ENCODE data around the gene PSMD13.
A peak's percentile ranks its signal among the peaks of the same experiment; 100 is the strongest.
"Not testable (repeated sequence)": the region's sequence is repeated elsewhere in the genome, so short reads cannot be mapped to it uniquely, and the experiment has no call there.

PSMD13 gene

GRCh38 chr11:236774-237767, at the start of gene PSMD13:
Gene PSMD13 (plus strand): TSS chr11:236976. CDS start chr11:237050, 74 bp downstream.
- peak; percentile 74 for TF ChIP-seq POLR2A (IDR thresholded peaks at IDR 0.05; ENCODE audit: low read depth, low read length)
- no peak for FAIRE-seq

GRCh38 chr11:189200-189783, 47.5 kb upstream of the PSMD13 start:
- not testable (repeated sequence) for DNase-seq (ENCODE audit: insufficient read length, low spot score); FAIRE-seq

More at GRCh38 chr11:236774-237767, at the start of gene PSMD13:
- peak; percentile 96 for DNase-seq (ENCODE audit: insufficient read length, low spot score)

- not testable (repeated sequence) for DNase-seq (ENCODE audit: insufficient read length, low spot score); FAIRE-seq
These were observed 46.9 kb upstream of the PSMD13 start for GRCh38 chr11:189843-190311.

GRCh38 chr11:190546-190945, 46.2 kb upstream of the PSMD13 start:
- not testable (repeated sequence) for FAIRE-seq

GRCh38 chr11:191490-192478, 45.0 kb upstream of the PSMD13 start:
- FAIRE-seq, result peak; percentile 20
- DNase-seq (ENCODE audit: insufficient read length, low spot score), result not testable (repeated sequence)

More at GRCh38 chr11:190546-190945, 46.2 kb upstream of the PSMD13 start:
- not testable (repeated sequence) for DNase-seq (ENCODE audit: insufficient read length, low spot score)

GRCh38 chr11:192674-193128, 44.1 kb upstream of the PSMD13 start, which contains the start of gene SCGB1C1:
Gene SCGB1C1 (plus strand): TSS chr11:193078. CDS start chr11:193100, 22 bp downstream.
- not testable (repeated sequence) for FAIRE-seq; DNase-seq (ENCODE audit: insufficient read length, low spot score)

GRCh38 chr11:193481-193880, 43.3 kb upstream of the PSMD13 start:
- DNase-seq (ENCODE audit: insufficient read length, low spot score); FAIRE-seq: not testable (repeated sequence)

- FAIRE-seq (no peak), DNase-seq (ENCODE audit: insufficient read length, low spot score) (no peak)
- no peak for TF ChIP-seq POLR2A (IDR thresholded peaks at IDR 0.05; ENCODE audit: low read depth, low read length)
These were observed 39.7 kb upstream of the PSMD13 start for GRCh38 chr11:196786-197731.

GRCh38 chr11:197741-198235, 39.0 kb upstream of the PSMD13 start:
- DNase-seq (ENCODE audit: insufficient read length, low spot score) (no peak), FAIRE-seq (no peak)
- TF ChIP-seq POLR2A (IDR thresholded peaks at IDR 0.05; ENCODE audit: low read depth, low read length), result no peak

GRCh38 chr11:198236-198806, 38.5 kb upstream of the PSMD13 start:
- FAIRE-seq (no peak), DNase-seq (ENCODE audit: insufficient read length, low spot score) (no peak)
- TF ChIP-seq POLR2A (IDR thresholded peaks at IDR 0.05; ENCODE audit: low read depth, low read length), result no peak

- FAIRE-seq (no peak), DNase-seq (ENCODE audit: insufficient read length, low spot score) (no peak)
- 0 out of 2 replicates have a peak, but pooled peaks have one; percentile 6 for TF ChIP-seq POLR2A (IDR thresholded peaks at IDR 0.05; ENCODE audit: low read depth, low read length)
These were observed 37.7 kb upstream of the PSMD13 start for GRCh38 chr11:199004-199581.

GRCh38 chr11:199782-200181, 37.0 kb upstream of the PSMD13 start:
- FAIRE-seq (no peak), DNase-seq (ENCODE audit: insufficient read length, low spot score) (no peak)
- TF ChIP-seq POLR2A (IDR thresholded peaks at IDR 0.05; ENCODE audit: low read depth, low read length), result no peak
